HCT116 (cell line): ENCODE results near the gene SMIM32. TPM values are rescaled to one million over a fixed set of nuclear protein-coding genes. Genes with fewer than 3 reads are reported as not detected.

ENCODE experiments used
- ATAC-seq: fragments of 200-7000 bp; cut with Tn5 transposase; 2 replicates; pipeline ENCODE4 v1.9.1; 2020; ENCODE audit warnings: mild to moderate bottlenecking, moderate library complexity
- BruUV-seq: library from RNA; stranded (reverse); fragments of 400-500 nt; replicated peaks from 2 replicates; lab custom pipeline; 2021; lab: Mats Ljungman, UMichigan
- CTCF ChIA-PET: fragments of 300-600 bp; sonication (Branson Sonifier 250); formaldehyde crosslinking; loops from one replicate; lab custom pipeline; 2021; ENCODE audit warnings: antibody characterized with exemption; lab: Charles Lee
- POLR2A ChIA-PET: fragments of 300-600, 350-600 bp; sonication (Branson Sonifier 250); formaldehyde crosslinking; loops from one replicate; lab custom pipeline; 2021; ENCODE audit warnings: antibody characterized with exemption; lab: Charles Lee
- RAD21 ChIA-PET, 2 experiments: fragments of 300-600 bp; sonication (Branson Sonifier 250); formaldehyde crosslinking; loops; one replicate each; lab custom pipeline; 2023; ENCODE audit warnings: low total read pairs in 2 of 2; ENCODE audit not compliant: uncharacterized antibody in 2 of 2, unreplicated experiment in 2 of 2, low non-redundant PET in 1 of 2; lab: Charles Lee
- DNase-seq: peaks from one replicate; pipeline ENCODE4 v3.0.0-alpha.2; 2010; ENCODE audit warnings: low read depth, low spot score
- H2AFZ ChIP-seq: fragments of 200-600 bp; shearing (Covaris generic), sonication (generic); 2 replicates; pipeline ENCODE4 v1.6.1; 2017; ENCODE audit warnings: low read depth, mixed run types, mixed read lengths, antibody characterized with exemption, low read length; ENCODE audit not compliant: poor library complexity, severe bottlenecking
- H3K27ac ChIP-seq: 2 replicates; pipeline ENCODE4 v1.5.1; 2012; ENCODE audit warnings: low read depth, low read length
- H3K27me3 ChIP-seq: fragments of 200-600 bp; sonication (generic); 2 replicates; pipeline ENCODE4 v1.6.1; 2016; ENCODE audit warnings: mixed run types, low read length, mixed read lengths; ENCODE audit not compliant: insufficient read depth
- H3K36me3 ChIP-seq, 2 experiments: fragments of 200-500 bp in 1 of 2; fragments of 200-600 bp in 1 of 2; sonication (Bioruptor generic) in 1 of 2; sonication (generic) in 1 of 2; 2 replicates each; pipeline versions ENCODE4 v1.5.1 to v1.6.1; 2014 to 2016; ENCODE audit warnings: low read length in 2 of 2, inconsistent platforms in 1 of 2, mixed read lengths in 1 of 2, mixed run types in 1 of 2; ENCODE audit not compliant: insufficient read depth in 2 of 2, control insufficient read depth in 1 of 2
- H3K4me1 ChIP-seq, 2 experiments: fragments of 200-600 bp in 1 of 2; sonication (generic) in 1 of 2; 2 replicates each; pipeline versions ENCODE4 v1.5.1 to v1.6.1; 2012 to 2017; ENCODE audit warnings: low read length in 2 of 2, inconsistent platforms in 1 of 2, mild to moderate bottlenecking in 1 of 2, mixed read lengths in 1 of 2, mixed run types in 1 of 2, moderate library complexity in 1 of 2; ENCODE audit not compliant: insufficient read depth in 2 of 2, control insufficient read depth in 1 of 2
- H3K4me2 ChIP-seq: fragments of 200-600 bp; sonication (generic); 2 replicates; pipeline ENCODE4 v1.6.1; 2017; ENCODE audit warnings: mixed run types, low read length, mixed read lengths
- H3K4me3 ChIP-seq, 2 experiments: fragments of 200-600 bp in 1 of 2; sonication (generic) in 1 of 2; replicated peaks in 1 of 2; 2 replicates each; pipeline ENCODE4 v1.5.1; 2011 to 2016; ENCODE audit warnings: low read length in 2 of 2, control low read depth in 1 of 2, low read depth in 1 of 2, mild to moderate bottlenecking in 1 of 2, mixed read lengths in 1 of 2, mixed run types in 1 of 2
- H3K79me2 ChIP-seq: fragments of 200-600 bp; sonication (generic); 2 replicates; pipeline ENCODE4 v1.6.1; 2017; ENCODE audit warnings: mild to moderate bottlenecking, mixed run types, low read length, moderate library complexity, mixed read lengths; ENCODE audit not compliant: insufficient read depth
- H3K9ac ChIP-seq: fragments of 200-600 bp; sonication (generic); 2 replicates; pipeline ENCODE4 v1.6.1; 2016; ENCODE audit warnings: low read length, mixed read lengths
- H3K9me2 ChIP-seq: fragments of 200-600 bp; sonication (generic), shearing (Covaris generic); 2 replicates; pipeline ENCODE4 v1.6.1; 2017; ENCODE audit warnings: mixed run types, mild to moderate bottlenecking, moderate library complexity; ENCODE audit not compliant: insufficient read depth
- H3K9me3 ChIP-seq, 2 experiments: fragments of 200-500 bp in 1 of 2; fragments of 200-600 bp in 1 of 2; sonication (Bioruptor generic) in 1 of 2; sonication (generic) in 1 of 2; 2 replicates each; pipeline ENCODE4 v1.6.1; 2014 to 2017; ENCODE audit warnings: low read length in 2 of 2, mixed read lengths in 2 of 2, inconsistent platforms in 1 of 2, low read depth in 1 of 2, mild to moderate bottlenecking in 1 of 2, mixed run types in 1 of 2, moderate library complexity in 1 of 2; ENCODE audit not compliant: control insufficient read depth in 1 of 2, insufficient read depth in 1 of 2
- H4K20me1 ChIP-seq: fragments of 200-600 bp; sonication (generic), shearing (Covaris generic); 2 replicates; pipeline ENCODE4 v1.6.1; 2017; ENCODE audit warnings: mixed run types, mild to moderate bottlenecking, moderate library complexity; ENCODE audit not compliant: insufficient read depth
- CBX3 ChIP-seq: IDR thresholded peaks from 2 replicates; pipeline ENCODE4 v1.6.1; 2012; ENCODE audit warnings: low read depth
- CEBPB ChIP-seq: IDR thresholded peaks from 2 replicates; pipeline ENCODE4 v1.6.1; 2012; ENCODE audit warnings: low read depth
- EGR1 ChIP-seq: IDR thresholded peaks from 2 replicates; pipeline ENCODE4 v1.6.1; 2012; ENCODE audit warnings: low read depth
- ELF1 ChIP-seq: IDR thresholded peaks from 2 replicates; pipeline ENCODE4 v1.6.1; 2012; ENCODE audit warnings: low read depth, borderline replicate concordance
- EZH2 ChIP-seq: fragments of 200-600 bp; sonication (generic); IDR thresholded peaks from 2 replicates; pipeline ENCODE4 v1.6.1; 2017; ENCODE audit warnings: antibody characterized with exemption, mixed run types
- EZH2phosphoT487 ChIP-seq: fragments of 200-600 bp; IDR thresholded peaks from 2 replicates; pipeline ENCODE4 v1.6.1; 2018; ENCODE audit warnings: antibody characterized with exemption, borderline replicate concordance
- POLR2A ChIP-seq: IDR thresholded peaks from 2 replicates; pipeline ENCODE4 v1.7.0; 2011; ENCODE audit warnings: borderline replicate concordance; ENCODE audit not compliant: insufficient read depth, insufficient read length; ENCODE audit errors: extremely low read depth
- POLR2AphosphoS5 ChIP-seq: IDR thresholded peaks from 2 replicates; pipeline ENCODE4 v1.6.1; 2011; ENCODE audit warnings: mild to moderate bottlenecking, low read depth, low read length, moderate library complexity
- SIN3A ChIP-seq: IDR thresholded peaks from 2 replicates; pipeline ENCODE4 v1.6.1; 2012; ENCODE audit warnings: low read depth
- SP1 ChIP-seq: IDR thresholded peaks from 2 replicates; pipeline ENCODE4 v1.6.1; 2012; ENCODE audit warnings: low read depth
- TCF7L2 ChIP-seq: IDR thresholded peaks from 2 replicates; pipeline ENCODE4 v1.7.0; 2011; ENCODE audit warnings: borderline replicate concordance, inconsistent platforms; ENCODE audit not compliant: insufficient read depth, insufficient read length; ENCODE audit errors: extremely low read depth
- YY1 ChIP-seq: IDR thresholded peaks from 2 replicates; pipeline ENCODE4 v1.6.1; 2011; ENCODE audit warnings: low read length, low read depth, moderate library complexity, mild to moderate bottlenecking; ENCODE audit not compliant: insufficient replicate concordance; ENCODE audit errors: extremely low read depth
- intact Hi-C: fragments of 100-400 bp; cut with micrococcal nuclease; formaldehyde crosslinking; loops from 2 replicates; pipeline ENCODE4 v1.10.0; 2022
- total RNA-seq: library from RNA; stranded (reverse); gene quantifications from one replicate; pipeline ENCODE4 v1.2.1, GENCODE V29; 2021; ENCODE audit not compliant: unreplicated experiment
- TF ChIP-seq, protein P1 (sequence below): IDR thresholded peaks from 2 replicates; pipeline ENCODE4 v1.6.1; 2011; ENCODE audit warnings: mild to moderate bottlenecking, low read length, moderate library complexity; ENCODE audit not compliant: insufficient replicate concordance; ENCODE audit errors: extremely low read depth
- TF ChIP-seq, protein P2 (sequence below): IDR thresholded peaks from 2 replicates; pipeline ENCODE4 v1.6.1; 2012; ENCODE audit warnings: low read depth
- TF ChIP-seq, protein P3 (sequence below), 3 experiments: fragments of 200-600 bp in 1 of 3; sonication (generic) in 1 of 3; IDR thresholded peaks in 2 of 3; conservative IDR thresholded peaks in 1 of 3; 2 replicates each; pipeline ENCODE4 v1.5.1; 2012 to 2017; ENCODE audit warnings: low read depth in 2 of 3, low read length in 2 of 3, antibody characterized with exemption in 1 of 3, borderline replicate concordance in 1 of 3, control low read depth in 1 of 3, mild to moderate bottlenecking in 1 of 3, mixed read lengths in 1 of 3, mixed run types in 1 of 3, moderate library complexity in 1 of 3; ENCODE audit not compliant: insufficient read depth in 1 of 3
- TF ChIP-seq, protein P4 (sequence below): IDR thresholded peaks from 2 replicates; pipeline ENCODE4 v1.6.1; 2012

SMIM32 gene
- total RNA-seq, 1 experiment from 2014 or later: not detected

DNA sequence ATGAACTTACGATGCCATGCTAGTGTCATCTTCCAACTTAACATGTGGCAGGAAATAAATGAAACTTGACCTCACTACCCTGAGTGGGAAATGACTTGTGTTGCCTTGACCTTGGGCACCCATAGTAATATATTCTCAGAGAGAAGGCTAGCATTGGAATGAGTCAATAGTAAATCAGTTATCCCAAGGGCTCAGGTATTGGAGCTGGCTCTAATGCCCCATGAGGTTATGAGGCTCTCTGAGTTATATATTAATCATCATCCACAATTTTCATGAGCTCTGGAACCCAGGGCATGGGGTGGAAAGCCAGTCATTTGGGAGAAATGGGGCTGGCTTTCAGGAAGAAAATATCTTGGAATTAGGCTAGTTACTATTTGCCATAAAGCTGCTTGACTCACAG, 42.4 kb upstream of the SMIM32 start:
- no peaks in the 10 kb centered on the region for H3K36me3 ChIP-seq
- peaks cover 13% of the 10 kb centered on the region; the same call in 1 of the 2 replicates for H3K27me3 ChIP-seq
- no peaks in the 10 kb centered on the region for H3K79me2 ChIP-seq
- intact Hi-C loops: no loop called here
- ChIA-PET RAD21 (no interaction called here), CTCF (no interaction called here), POLR2A (no interaction called here)
- no TSS peak for BruUV-seq
- no peak overlapping the region for H3K4me3 ChIP-seq
- TF ChIP-seq, protein P1, sequence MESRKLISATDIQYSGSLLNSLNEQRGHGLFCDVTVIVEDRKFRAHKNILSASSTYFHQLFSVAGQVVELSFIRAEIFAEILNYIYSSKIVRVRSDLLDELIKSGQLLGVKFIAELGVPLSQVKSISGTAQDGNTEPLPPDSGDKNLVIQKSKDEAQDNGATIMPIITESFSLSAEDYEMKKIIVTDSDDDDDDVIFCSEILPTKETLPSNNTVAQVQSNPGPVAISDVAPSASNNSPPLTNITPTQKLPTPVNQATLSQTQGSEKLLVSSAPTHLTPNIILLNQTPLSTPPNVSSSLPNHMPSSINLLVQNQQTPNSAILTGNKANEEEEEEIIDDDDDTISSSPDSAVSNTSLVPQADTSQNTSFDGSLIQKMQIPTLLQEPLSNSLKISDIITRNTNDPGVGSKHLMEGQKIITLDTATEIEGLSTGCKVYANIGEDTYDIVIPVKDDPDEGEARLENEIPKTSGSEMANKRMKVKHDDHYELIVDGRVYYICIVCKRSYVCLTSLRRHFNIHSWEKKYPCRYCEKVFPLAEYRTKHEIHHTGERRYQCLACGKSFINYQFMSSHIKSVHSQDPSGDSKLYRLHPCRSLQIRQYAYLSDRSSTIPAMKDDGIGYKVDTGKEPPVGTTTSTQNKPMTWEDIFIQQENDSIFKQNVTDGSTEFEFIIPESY: no peak
- no peak for TF ChIP-seq EZH2phosphoT487
- TF ChIP-seq TCF7L2: no peak
- no peak for TF ChIP-seq SP1
- no peak for TF ChIP-seq ELF1
- TF ChIP-seq YY1: no peak
- no peak for TF ChIP-seq SIN3A
- no peak for TF ChIP-seq CEBPB
- no peak for TF ChIP-seq POLR2A
- TF ChIP-seq EGR1: no peak
- TF ChIP-seq, protein P2, sequence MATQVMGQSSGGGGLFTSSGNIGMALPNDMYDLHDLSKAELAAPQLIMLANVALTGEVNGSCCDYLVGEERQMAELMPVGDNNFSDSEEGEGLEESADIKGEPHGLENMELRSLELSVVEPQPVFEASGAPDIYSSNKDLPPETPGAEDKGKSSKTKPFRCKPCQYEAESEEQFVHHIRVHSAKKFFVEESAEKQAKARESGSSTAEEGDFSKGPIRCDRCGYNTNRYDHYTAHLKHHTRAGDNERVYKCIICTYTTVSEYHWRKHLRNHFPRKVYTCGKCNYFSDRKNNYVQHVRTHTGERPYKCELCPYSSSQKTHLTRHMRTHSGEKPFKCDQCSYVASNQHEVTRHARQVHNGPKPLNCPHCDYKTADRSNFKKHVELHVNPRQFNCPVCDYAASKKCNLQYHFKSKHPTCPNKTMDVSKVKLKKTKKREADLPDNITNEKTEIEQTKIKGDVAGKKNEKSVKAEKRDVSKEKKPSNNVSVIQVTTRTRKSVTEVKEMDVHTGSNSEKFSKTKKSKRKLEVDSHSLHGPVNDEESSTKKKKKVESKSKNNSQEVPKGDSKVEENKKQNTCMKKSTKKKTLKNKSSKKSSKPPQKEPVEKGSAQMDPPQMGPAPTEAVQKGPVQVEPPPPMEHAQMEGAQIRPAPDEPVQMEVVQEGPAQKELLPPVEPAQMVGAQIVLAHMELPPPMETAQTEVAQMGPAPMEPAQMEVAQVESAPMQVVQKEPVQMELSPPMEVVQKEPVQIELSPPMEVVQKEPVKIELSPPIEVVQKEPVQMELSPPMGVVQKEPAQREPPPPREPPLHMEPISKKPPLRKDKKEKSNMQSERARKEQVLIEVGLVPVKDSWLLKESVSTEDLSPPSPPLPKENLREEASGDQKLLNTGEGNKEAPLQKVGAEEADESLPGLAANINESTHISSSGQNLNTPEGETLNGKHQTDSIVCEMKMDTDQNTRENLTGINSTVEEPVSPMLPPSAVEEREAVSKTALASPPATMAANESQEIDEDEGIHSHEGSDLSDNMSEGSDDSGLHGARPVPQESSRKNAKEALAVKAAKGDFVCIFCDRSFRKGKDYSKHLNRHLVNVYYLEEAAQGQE: no peak
- TF ChIP-seq, protein P3, sequence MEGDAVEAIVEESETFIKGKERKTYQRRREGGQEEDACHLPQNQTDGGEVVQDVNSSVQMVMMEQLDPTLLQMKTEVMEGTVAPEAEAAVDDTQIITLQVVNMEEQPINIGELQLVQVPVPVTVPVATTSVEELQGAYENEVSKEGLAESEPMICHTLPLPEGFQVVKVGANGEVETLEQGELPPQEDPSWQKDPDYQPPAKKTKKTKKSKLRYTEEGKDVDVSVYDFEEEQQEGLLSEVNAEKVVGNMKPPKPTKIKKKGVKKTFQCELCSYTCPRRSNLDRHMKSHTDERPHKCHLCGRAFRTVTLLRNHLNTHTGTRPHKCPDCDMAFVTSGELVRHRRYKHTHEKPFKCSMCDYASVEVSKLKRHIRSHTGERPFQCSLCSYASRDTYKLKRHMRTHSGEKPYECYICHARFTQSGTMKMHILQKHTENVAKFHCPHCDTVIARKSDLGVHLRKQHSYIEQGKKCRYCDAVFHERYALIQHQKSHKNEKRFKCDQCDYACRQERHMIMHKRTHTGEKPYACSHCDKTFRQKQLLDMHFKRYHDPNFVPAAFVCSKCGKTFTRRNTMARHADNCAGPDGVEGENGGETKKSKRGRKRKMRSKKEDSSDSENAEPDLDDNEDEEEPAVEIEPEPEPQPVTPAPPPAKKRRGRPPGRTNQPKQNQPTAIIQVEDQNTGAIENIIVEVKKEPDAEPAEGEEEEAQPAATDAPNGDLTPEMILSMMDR (IDR thresholded peaks at IDR 0.05 in 2 of 3, conservative IDR thresholded peaks at IDR 0.05 in 1 of 3; ENCODE audit: borderline replicate concordance in 1 of 3, insufficient read depth in 1 of 3, low read depth in 2 of 3, low read length in 2 of 3): no peak
- TF ChIP-seq EZH2: no peak
- TF ChIP-seq CBX3: no peak
- no peak for TF ChIP-seq POLR2AphosphoS5
- TF ChIP-seq, protein P4, sequence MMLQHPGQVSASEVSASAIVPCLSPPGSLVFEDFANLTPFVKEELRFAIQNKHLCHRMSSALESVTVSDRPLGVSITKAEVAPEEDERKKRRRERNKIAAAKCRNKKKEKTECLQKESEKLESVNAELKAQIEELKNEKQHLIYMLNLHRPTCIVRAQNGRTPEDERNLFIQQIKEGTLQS: no peak
- H3K9me3 ChIP-seq: no peaks in the 10 kb centered on the region
- no peak overlapping the region for H3K27ac ChIP-seq
- ATAC-seq (no peak), DNase-seq (no peak)
- no peaks in the 10 kb centered on the region for H3K9me2 ChIP-seq
- H3K4me1 ChIP-seq: no peaks in the 10 kb centered on the region
- H4K20me1 ChIP-seq: no peaks in the 10 kb centered on the region
- no peak overlapping the region for H3K9ac ChIP-seq
- no peak overlapping the region for H2AFZ ChIP-seq
- no peak overlapping the region for H3K4me2 ChIP-seq
